Upper lobe of left lung (tissue), 4 donors: Measurements from ENCODE around the gene SDCCAG8.

Source experiments
- CTCF ChIP-seq, 6 experiments: fragments of 450-650 bp in 4 of 6; fragments of 200-600 bp in 2 of 6; sonication (generic) in 2 of 6; IDR thresholded peaks; one replicate each; pipeline ENCODE4 v1.5.1; 2016 to 2019; ENCODE audit warnings: antibody characterized with exemption in 6 of 6
- EP300 ChIP-seq, 4 donors: sonication (generic); formaldehyde crosslinking; IDR thresholded peaks; one replicate each; pipeline ENCODE4 v1.5.1; 2017; ENCODE audit warnings: antibody characterized with exemption in 4 of 4, control low read depth in 2 of 4
- POLR2A ChIP-seq, 4 donors: fragments of 450-650 bp; IDR thresholded peaks; one replicate each; pipeline ENCODE4 v1.5.1; 2016 to 2017; ENCODE audit warnings: antibody characterized with exemption in 4 of 4, mild to moderate bottlenecking in 2 of 4

GRCh38 chr1:243280571-243281129 lies 24.8 kb downstream of the SDCCAG8 start:
- TF ChIP-seq EP300 (IDR thresholded peaks at IDR 0.05) (no peak), CTCF (IDR thresholded peaks at IDR 0.05) (no peak), POLR2A (IDR thresholded peaks at IDR 0.05) (no peak)
